GM19324 (cell line): ENCODE results near the gene IQCH.

Experiments
- ATAC-seq: cut with Tn5 transposase; IDR thresholded peaks from one replicate; pipeline ENCODE4 v1.9.1; 2021; ENCODE audit warnings: mild to moderate bottlenecking, moderate library complexity; ENCODE audit not compliant: unreplicated experiment, low FRiP score

IQCH gene

GRCh38 chr15:67520321-67521028 is 265.9 kb downstream of the IQCH start:
- no peak for ATAC-seq

- ATAC-seq = peak; percentile 92
Measured at GRCh38 chr15:67521029-67521782, 266.6 kb downstream of the IQCH start, which contains the start of gene C15orf61. TSS of gene C15orf61 (plus strand) at chr15:67521131. CDS start at chr15:67521249, 118 bp downstream.

- ATAC-seq = no peak
Measured at GRCh38 chr15:67521783-67522568, 267.4 kb downstream of the IQCH start.

- ATAC-seq = no peak
Measured at GRCh38 chr15:67523330-67523729, 268.7 kb downstream of the IQCH start.

GRCh38 chr15:67524235-67524634 is 269.6 kb downstream of the IQCH start:
- no peak for ATAC-seq

- ATAC-seq = no peak
Measured at GRCh38 chr15:67528513-67528912, 273.9 kb downstream of the IQCH start.

- ATAC-seq = no peak
Measured at GRCh38 chr15:67531379-67531914, 276.9 kb downstream of the IQCH start.

GRCh38 chr15:67533873-67534272 is 279.3 kb downstream of the IQCH start:
- ATAC-seq = no peak

- ATAC-seq = no peak
Measured at GRCh38 chr15:67534360-67534759, 279.8 kb downstream of the IQCH start.

GRCh38 chr15:67537771-67538170 is 283.2 kb downstream of the IQCH start:
- no peak for ATAC-seq

- ATAC-seq = peak; percentile 53
Measured at GRCh38 chr15:67542420-67543347, 288.1 kb downstream of the IQCH start, which contains the start of gene MAP2K5. TSS of gene MAP2K5 (plus strand) at chr15:67542703. CDS start at chr15:67543336, 633 bp downstream.

- ATAC-seq = no peak
Measured at GRCh38 chr15:67543348-67543718, 288.7 kb downstream of the IQCH start.

- no peak for ATAC-seq
Measured at GRCh38 chr15:67544475-67544874, 289.9 kb downstream of the IQCH start.

GRCh38 chr15:67545864-67546263 is 291.3 kb downstream of the IQCH start:
- ATAC-seq = no peak

GRCh38 chr15:67547064-67547463 is 292.5 kb downstream of the IQCH start:
- ATAC-seq = no peak

- ATAC-seq = no peak
Measured at GRCh38 chr15:67547836-67548235, 293.2 kb downstream of the IQCH start.

GRCh38 chr15:67548236-67548852 is 293.8 kb downstream of the IQCH start:
- ATAC-seq = no peak

GRCh38 chr15:67548862-67549651 is 294.5 kb downstream of the IQCH start:
- no peak for ATAC-seq
